GM06990 (cell line): Measurements from ENCODE around the gene OR8D1.

Experiments
- DNase-seq: peaks from one replicate; pipeline ENCODE4 v3.0.0-alpha.2; 2011; ENCODE audit not compliant: insufficient read length; ENCODE audit errors: extremely low read depth
- H3K27me3 ChIP-seq: replicated peaks from 2 replicates; pipeline ENCODE4 v1.6.0; 2011; ENCODE audit warnings: low read length; ENCODE audit not compliant: control insufficient read depth, insufficient read depth
- H3K36me3 ChIP-seq: 2 replicates; pipeline ENCODE4 v1.5.1; 2011; ENCODE audit warnings: low read length; ENCODE audit not compliant: control insufficient read depth, insufficient read depth
- H3K4me3 ChIP-seq: replicated peaks from 2 replicates; pipeline ENCODE4 v1.5.1; 2011; ENCODE audit warnings: low read depth, mild to moderate bottlenecking, control low read depth, low read length
- CTCF ChIP-seq: IDR thresholded peaks from 2 replicates; pipeline ENCODE4 v1.5.1; 2011; ENCODE audit warnings: low read length, control low read depth, mild to moderate bottlenecking, inconsistent platforms; ENCODE audit not compliant: insufficient read depth, poor library complexity, severe bottlenecking

Gene OR8D1

GRCh38 chr11:124313849-124314248 is at the start of gene OR8D1:
OR8D1 (minus strand) TSS chr11:124313949; CDS start chr11:124310766, 3,183 bp downstream.
- Histone ChIP-seq H3K4me3 (no peak within 1 kb of the TSS), H3K36me3 (no peaks in the 10 kb centered on the region), H3K27me3 (no peaks in the 10 kb centered on the region)
- no peak for DNase-seq
- TF ChIP-seq CTCF: no peak

- Histone ChIP-seq H3K4me3 (no peak overlapping the region), H3K36me3 (no peaks in the 10 kb centered on the region), H3K27me3 (no peaks in the 10 kb centered on the region)
- no peak for TF ChIP-seq CTCF
- no peak for DNase-seq
These were observed 45.8 kb upstream of the OR8D1 start for GRCh38 chr11:124359566-124359965.

GRCh38 chr11:124346311-124346955 is 32.7 kb upstream of the OR8D1 start:
- TF ChIP-seq CTCF: no peak
- no peak for DNase-seq
- H3K4me3 ChIP-seq: no peak overlapping the region

GRCh38 chr11:124344346-124344745 is 30.6 kb upstream of the OR8D1 start:
- no peaks in the 10 kb centered on the region for H3K36me3 ChIP-seq
- DNase-seq: no peak
- H3K27me3 ChIP-seq: no peaks in the 10 kb centered on the region
- H3K4me3 ChIP-seq: no peak overlapping the region
- TF ChIP-seq CTCF: no peak

More at GRCh38 chr11:124346311-124346955, 32.7 kb upstream of the OR8D1 start:
- H3K27me3 ChIP-seq: no peaks in the 10 kb centered on the region
- H3K36me3 ChIP-seq: no peaks in the 10 kb centered on the region

GRCh38 chr11:124340142-124340447 is 26.3 kb upstream of the OR8D1 start:
- no peaks in the 10 kb centered on the region for H3K36me3 ChIP-seq
- no peak overlapping the region for H3K4me3 ChIP-seq
- no peaks in the 10 kb centered on the region for H3K27me3 ChIP-seq
- no peak for DNase-seq
- TF ChIP-seq CTCF: no peak
